GM21528 (cell line): ENCODE results near the gene SSX2B.
"Not testable (repeated sequence)": the region's sequence is repeated elsewhere in the genome, so short reads cannot be mapped to it uniquely, and the experiment has no call there.

Experiments
- ATAC-seq: cut with Tn5 transposase; IDR thresholded peaks from one replicate; pipeline ENCODE4 v1.9.1; 2021; ENCODE audit warnings: mild to moderate bottlenecking, moderate library complexity; ENCODE audit not compliant: unreplicated experiment, low FRiP score

SSX2B gene, protein sequence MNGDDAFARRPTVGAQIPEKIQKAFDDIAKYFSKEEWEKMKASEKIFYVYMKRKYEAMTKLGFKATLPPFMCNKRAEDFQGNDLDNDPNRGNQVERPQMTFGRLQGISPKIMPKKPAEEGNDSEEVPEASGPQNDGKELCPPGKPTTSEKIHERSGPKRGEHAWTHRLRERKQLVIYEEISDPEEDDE

DNA sequence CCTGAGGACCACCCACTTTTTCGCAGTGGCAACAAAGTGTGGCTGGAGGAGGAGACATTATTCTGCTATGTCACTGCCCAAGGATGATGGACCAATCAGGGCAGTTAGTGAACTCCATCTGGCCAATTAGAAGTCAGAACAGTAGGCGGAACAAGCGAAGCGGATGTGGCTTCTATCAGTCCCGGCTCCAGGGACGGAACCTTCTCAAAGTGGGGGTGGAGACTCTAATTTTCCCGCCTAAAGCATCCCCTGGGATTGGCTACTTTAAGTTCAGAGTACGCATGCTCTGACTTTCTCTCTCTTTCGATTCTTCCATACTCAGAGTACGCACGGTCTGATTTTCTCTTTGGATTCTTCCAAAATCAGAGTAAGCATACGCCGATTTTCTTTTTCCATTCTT lies at the start of gene SSX2B:
Gene SSX2B, plus strand, starts transcription at position 301 of the 400 bp plus-strand sequence. CDS start 1,429 bp downstream, outside the sequence.
- not testable (repeated sequence) for ATAC-seq

- not testable (repeated sequence) for ATAC-seq
Observed at GRCh38 chrX:52707078-52707477, 44.0 kb upstream of the SSX2B start, which contains the start of gene SSX2. Gene SSX2, minus strand, starts transcription at chrX:52707178. Its CDS starts 1,429 bp downstream, at chrX:52705749.

- ATAC-seq = not testable (repeated sequence)
Observed at GRCh38 chrX:52765983-52766382, 14.9 kb downstream of the SSX2B start.

DNA sequence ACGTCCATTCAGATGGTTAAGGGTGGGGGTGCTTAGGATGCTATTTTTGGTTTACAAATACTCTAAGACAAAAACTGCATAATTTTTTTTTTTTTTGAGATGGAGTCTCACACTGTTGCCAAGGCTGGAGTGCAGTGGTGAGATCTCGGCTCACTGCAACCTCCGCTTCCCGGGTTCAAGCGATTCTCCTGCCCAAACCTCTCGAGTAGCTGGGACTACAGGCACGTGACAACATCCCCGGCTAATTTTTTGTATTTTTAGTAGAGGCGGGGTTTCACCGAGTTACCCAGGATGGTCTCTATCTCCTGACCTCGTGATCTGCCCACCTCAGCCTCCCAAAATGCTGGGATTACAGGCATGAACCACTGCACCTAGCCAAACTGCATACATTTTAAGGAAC lies 22.5 kb downstream of the SSX2B start:
- not testable (repeated sequence) for ATAC-seq

DNA sequence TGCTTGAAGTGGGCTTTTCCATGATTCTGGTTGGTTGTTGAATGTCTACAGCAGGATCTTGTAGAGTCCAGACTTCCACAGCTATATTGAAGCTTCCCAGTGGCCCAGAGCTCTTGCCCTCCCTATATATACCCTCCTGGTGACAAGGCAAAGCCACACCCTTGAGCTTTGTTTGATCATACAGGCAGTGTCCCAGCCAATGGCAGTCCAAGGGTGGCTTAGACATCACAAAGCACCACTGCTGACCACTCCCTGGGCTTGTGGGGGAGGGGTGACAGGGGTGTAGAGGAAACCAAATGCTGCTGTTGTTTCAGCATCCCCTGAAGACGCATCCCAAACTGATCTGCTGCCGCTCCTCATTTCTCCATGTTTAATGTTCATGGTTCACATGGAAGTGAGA lies 46.3 kb downstream of the SSX2B start, which contains the start of gene SPANXN5:
Gene SPANXN5, minus strand, starts transcription at position 101 of the 400 bp plus-strand sequence. Its CDS starts 79 bp downstream, at position 22.
- ATAC-seq = not testable (repeated sequence)

DNA sequence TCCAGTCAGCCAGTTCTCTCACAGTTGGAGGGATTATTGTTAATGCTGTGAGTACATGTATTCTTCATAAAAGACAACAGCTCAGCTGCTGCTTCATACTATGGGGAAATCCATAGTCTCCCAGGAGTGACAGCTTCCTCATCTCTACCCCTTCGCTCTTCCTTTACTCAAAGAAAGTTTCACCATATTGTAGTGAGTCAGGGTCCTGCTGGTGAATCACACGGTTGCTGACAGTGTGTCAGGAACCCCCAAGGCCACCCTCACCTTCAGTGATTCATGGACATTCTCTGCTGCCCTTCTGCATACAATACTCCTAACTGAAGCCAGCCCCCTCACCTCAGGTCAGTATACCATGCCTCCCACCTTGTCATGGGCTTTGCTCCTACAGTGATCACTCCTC lies 53.8 kb downstream of the SSX2B start:
- not testable (repeated sequence) for ATAC-seq
